HT1080 (cell line): ENCODE measurements around the gene FMN1. TPM values are rescaled to one million over a fixed set of nuclear protein-coding genes. Genes with fewer than 3 reads are reported as not detected.
A peak's percentile ranks its signal among the peaks of the same experiment; 100 is the strongest.

Experiments
- DNase-seq: peaks from one replicate; pipeline ENCODE4 v3.0.0-alpha.2; 2015; ENCODE audit warnings: low read depth
- total RNA-seq: library from RNA; depleted of rRNA; stranded (reverse); fragments of >200 nt; shearing (Covaris generic); gene quantifications from 2 replicates; pipeline ENCODE4 v1.2.3, GENCODE V29; 2014

FMN1 gene
- total RNA-seq, 1 experiment from 2014 or later: 3.8 TPM

DNA sequence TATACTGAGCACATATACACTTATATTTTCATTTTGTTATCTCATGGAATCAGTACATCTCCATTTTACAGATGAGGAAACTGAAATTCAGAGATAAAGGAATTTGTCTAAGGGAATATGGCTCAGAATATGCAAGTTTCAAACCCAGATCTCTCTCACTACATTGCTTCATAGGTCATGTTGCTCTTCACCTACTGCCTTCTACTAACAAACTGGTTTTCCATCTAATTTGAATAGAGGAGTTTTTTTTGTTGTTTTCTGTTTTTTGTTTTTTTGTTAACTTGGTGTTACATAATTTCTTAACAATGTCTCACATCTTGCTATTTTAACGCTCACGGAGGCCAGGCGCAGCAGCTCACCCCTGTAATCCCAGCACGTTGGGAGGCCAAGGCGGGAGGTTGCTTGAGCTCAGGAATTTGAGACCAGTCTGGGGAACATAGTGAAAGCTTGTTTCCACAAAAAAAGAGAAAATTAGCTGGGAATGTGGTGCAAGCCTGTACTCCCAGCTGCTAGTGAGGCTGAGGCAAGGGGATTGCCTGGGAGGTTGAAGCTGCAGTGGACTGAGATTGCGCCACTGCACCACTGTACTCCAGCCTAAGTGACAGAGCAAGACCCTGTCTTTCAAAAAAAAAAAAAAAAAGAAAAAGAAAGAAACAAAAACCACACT, 37.0 kb downstream of the FMN1 start:
- no peak for DNase-seq

DNA sequence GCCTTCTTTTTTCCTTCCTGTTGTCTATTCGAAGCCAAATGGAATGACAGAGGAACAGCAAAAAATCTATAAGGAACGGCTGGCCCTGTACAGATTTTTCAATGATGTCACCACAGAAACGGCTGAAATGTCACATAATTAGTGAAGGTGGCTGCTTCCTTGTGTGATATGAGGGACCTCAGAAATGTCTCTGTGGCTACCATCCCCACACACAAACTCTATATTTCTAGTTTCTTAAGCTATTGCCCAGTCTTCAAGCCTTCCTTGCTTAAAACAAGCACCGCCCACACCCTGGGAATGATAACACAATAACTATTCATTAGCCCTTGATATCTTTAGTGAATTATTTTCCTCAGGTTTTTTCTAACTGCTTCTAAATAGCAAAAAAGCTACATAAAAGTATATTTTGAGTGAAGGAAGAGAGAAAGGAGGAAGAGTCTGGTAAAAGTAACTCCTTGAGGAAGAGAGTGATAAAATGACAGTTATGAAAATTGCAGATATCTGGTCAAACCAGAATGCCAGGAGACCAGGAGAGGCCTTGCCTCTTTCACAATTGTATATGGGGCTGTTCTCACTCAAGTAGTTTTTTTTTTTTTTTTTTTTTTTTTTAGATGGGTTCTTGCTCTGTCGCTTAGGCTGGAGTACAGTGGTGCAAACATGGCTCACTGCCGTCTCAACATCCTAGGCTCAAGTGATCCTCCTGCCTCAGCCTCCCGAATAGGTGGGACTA, 38.7 kb downstream of the FMN1 start:
- DNase-seq: no peak

DNA sequence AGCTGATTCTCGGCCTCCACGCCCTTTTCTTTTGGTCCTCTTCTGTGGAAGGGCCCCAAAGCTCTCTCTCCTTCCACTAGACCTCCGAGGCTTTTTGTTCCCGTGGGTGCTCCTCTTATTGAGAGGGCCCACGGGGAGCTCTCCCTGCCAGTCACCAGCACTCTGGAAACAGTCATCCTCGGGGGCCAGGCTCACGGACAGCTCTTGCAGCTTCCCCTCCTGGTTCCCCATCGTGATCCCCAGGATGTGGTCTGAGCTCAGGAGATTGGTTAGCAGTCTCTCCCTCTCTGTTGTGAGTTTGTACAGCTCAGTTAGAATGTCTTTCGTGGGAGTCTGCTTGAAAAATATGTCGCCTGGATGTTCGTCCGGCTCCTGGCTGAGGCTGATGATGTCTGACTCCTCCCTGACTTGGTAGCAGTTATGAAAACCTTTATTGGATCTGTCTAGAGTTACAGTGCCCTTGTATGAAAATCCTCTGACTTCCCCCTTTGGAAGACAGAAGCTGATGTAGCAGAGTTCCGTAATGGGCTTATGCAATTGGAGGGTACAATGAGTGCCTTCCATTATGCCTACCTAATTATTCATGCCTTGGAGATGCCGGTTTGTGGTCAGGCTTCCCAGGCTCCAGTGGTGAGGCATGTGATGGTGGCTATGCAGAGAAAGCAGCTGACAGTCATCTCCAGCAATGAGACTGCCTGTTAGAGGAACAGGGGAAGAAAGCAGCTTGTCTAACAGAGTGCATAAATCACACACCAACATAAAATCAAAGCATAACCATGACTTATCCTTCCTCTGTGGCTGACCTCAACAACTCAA, 40.0 kb downstream of the FMN1 start:
- DNase-seq: peak; percentile 97

DNA sequence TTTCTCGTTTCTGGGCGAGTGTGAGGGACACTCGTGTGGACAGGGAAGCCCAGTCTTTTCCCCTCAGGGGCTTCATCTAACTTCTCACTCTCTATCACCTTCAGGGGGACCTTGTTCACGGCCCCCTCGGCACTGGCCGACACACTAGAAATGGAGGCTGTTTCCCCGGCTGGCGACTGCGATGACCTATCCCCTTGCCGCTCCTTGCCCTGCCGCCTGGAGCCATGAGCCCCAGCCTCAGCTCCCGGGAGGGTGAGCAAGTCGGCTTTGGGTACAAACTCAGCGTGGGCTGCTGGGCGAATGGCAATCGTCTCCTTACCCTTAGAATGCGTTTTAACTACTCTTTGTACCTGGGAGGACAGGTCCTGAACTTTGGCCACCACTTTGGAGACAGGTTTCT, 41.0 kb downstream of the FMN1 start:
- no peak for DNase-seq

DNA sequence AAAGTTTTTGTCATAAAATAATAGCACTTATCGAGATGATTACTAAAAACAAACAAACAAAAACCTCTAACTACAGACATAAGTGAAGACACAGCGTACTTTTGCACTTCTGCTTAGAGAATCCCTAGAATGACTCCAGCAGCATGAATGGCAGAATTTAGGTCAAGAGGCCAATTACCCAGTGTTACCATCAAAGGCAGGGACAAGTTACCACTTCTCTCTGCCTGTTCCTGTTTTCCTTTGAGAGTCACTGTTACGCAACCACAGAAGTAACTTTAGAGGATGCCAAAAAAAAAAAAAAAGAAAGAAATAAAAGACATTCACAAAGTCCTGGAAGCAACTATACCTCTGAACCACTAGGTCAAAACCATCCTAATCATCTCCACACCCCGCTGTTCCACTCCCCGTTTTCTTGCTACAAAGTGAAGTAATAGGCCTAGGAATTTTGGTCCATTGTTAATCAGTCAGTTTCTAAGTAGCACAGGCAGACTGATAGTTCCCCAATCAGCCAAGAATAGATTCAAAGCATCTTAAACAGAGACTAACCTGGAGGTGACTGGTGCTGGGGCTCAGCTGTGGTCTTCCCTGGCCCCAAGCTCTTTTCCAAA, 41.9 kb downstream of the FMN1 start:
- DNase-seq: no peak

DNA sequence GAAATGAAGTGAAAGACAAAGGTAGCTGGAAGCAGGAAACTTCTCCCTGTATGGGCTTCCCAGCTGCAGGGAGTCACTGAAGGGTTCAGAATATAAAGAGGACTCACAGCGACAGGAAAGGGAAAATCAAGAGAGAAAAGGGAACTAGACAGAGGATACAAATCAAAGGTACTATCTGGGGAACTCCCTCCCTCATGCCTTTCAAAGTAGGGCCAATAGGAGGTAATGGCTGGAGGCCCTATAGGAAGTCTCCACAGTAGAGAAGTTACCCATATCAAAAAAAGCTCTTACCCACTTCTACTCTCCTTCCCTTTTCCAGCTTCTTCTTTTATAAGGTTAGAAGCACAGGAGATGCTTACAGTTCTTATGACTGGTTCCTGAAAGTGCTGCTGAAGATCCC, 43.5 kb downstream of the FMN1 start:
- no peak for DNase-seq

DNA sequence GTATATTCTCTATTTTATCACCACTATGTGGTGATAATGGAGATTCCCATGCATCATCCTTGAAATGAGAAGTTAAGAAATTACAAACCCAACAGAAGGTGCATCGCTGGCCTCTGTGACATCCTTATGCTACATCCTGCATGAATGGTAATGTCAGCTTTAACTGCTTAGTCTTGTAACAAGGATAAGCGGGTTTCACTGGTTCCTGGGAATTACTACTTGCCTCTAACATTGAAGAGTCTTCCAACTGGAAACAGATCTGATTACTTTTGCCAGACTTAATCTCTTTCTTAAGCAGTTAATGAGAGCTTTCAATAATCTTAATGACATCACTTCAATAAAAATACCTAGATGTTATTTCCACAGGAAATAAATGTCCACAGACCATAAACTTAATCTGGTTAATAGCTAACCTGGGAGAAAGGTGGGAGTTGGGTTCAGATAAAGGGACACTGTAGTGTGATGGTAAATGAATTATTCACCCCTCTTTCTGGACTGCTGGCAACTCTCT, 44.0 kb downstream of the FMN1 start:
- DNase-seq: no peak

DNA sequence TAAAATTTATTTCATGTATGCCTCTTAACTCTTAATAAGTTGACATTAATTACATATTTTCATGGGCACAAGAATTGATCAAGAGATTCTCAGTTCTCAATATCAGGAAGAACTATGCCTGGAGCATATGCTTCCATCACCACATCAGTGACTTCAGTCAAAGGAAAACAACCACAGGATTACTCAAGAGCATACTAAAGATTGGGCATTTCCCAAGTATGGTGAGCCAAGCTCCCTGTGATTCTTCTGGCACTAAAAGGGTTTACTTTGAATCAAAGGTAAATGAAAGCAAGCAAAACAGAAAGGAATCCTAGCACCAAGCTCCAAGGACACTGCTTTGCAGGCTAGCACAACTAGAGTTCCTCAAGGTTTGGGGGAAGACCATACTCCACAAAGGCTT, 44.6 kb downstream of the FMN1 start:
- peak; percentile 39 for DNase-seq

DNA sequence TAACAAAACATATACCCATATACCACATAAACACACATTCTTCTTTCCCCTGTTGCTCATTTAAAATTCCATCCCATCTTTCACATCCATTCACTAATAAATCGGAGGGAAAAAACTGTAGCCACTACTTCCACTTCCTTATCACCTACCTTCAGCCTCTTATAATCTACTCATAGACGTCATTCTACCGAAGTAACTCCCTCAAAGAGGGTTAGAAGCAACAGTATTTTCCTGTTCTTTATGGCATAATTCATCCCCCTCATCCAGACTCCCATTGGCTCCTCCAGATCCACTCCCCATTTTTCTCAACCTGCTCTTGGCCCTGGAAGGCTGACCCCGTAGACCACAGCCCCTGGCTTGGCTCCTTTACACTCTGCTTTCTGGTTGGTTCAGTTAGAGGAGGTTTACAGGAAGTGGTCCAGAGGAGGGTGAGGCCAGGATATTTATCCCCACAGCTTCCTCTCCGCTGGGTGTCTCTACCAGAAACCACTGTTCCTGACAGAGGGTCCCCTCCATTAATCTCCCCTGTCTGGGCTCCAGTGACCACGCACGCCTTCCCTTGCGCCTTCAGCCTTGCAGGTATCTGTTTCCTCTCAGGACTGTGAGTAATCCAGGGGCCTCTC, 46.3 kb downstream of the FMN1 start:
- no peak for DNase-seq

DNA sequence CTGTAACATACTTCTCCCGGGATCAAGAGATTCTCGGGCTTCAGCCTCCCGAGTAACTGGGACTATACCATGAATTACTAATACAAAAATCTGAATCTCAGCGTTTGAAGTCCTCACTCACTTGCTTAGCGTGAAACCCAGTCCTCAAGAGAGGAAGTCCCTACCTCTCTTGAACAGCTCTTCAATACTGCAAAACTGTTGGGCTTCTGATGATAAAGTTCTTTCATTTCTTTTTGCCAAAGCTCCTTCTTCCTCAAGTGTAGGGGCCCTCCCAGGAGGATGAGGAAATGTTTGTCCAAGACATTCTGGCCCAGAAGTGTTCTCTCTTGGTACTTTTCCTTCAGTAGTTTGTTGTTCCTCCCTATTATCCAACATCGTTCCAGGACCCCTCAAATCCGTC, 48.5 kb downstream of the FMN1 start:
- DNase-seq: no peak

DNA sequence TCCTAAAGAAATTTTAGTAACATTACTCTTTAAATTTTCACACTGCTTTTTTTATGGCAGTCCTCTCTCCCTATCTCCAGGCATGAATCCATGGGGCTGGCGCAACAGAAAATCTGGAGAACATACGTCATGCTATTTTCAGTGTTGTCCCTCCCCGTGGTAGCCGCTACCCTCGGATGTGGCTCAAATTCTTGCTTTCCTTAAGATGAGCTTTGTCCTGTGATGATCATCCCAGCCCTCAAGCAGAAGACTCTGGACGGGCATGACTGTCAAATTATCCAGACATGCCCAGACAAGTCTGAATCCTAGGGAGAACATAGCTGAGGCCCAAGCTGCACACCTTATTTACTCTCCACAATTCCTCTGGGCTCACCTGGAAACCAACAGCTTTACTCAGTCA, 49.1 kb downstream of the FMN1 start:
- no peak for DNase-seq

DNA sequence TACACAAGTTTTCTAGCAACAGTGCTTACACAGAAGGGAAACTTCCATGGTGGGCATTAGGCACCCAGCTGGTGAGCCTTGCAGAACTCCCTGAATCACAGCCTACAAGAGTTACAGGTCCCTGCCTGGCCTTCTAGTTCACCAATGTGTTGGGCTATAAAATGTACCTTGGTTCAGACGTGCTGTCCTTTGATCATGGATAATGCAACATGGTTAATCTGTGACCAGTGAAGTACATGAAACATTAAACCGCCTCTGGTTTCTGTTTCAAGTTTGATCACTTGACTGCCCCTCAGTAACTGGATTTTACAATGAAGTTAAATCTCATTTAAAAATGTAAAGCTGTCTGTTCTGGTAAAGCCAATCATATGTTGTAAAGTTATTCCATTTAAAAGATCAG, 51.8 kb downstream of the FMN1 start:
- no peak for DNase-seq

DNA sequence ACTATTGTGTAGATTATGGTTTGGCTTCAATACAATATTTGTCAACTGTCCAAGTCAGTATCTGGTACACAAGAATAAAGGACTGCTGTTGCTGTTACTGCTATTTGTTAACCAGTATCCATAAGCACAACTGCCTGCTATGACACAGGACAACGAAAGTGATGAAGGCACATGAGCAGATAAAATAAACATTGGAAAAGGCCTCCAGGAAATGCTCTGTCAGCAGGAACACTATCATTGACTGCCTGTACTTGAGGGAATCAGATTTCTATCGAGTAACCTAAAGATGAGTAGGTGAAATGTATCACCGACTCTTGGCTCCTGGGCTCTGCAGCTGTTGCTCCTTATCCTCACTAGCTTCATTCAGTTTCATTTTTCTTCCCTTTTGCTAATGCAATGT, 56.5 kb downstream of the FMN1 start:
- DNase-seq: no peak

DNA sequence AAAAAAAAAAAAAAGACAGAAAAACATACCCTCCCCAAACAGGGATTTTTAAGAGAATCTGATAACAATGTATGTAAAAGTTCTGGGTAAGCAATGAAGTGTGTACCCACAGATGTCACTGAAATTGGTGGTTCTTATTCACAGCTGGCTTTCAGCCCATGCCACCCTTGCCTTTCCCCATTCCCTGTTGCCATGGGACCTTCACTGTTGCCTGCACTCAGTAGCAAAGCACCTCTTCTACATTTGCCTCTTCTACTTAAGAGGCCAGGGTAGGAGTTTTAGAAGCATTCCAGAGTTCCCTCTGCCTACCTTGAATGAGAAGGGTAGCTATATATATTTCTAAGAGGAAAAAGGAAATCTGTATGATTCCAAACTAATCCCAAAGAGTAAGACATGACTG, 57.4 kb downstream of the FMN1 start:
- DNase-seq: no peak

DNA sequence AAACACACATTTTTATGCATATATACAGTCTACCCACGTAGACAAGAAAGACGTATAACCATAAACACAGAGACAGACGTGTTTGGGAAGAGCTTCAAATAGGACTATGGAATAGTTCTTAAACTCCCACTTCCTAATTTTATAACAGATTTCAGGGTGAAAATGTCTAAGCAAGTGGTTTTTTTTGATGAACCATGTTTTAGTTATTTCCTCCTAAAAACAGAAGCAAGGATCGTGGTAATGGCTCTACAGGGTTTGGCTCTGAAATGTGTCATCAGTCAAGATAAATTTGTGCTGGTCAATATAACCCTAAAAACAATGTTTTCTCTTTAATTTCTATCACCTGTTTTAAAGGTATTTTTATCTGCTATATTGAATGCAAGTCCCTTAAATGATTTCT, 58.2 kb downstream of the FMN1 start:
- peak; percentile 23 for DNase-seq

DNA sequence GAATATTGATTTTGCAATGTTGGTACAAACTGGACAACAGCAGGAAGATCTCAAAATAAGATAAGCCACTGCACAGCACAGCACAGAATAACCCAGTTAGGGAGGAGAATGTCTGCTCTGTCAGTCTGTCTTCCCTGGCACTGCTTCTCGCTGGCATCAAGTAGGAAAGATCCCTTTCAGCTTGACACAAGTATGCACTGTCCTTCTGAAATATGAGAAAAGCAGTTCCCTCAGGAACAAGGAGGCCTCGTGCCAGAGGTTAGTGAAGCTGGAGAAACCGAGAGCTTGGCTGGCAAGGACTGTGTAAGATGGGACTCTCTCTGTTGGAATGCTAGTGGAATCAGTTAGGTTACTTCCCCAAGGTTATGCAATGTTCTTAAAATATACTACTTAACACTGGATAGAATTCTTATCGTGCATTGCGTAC, 59.1 kb downstream of the FMN1 start:
- DNase-seq: no peak

DNA sequence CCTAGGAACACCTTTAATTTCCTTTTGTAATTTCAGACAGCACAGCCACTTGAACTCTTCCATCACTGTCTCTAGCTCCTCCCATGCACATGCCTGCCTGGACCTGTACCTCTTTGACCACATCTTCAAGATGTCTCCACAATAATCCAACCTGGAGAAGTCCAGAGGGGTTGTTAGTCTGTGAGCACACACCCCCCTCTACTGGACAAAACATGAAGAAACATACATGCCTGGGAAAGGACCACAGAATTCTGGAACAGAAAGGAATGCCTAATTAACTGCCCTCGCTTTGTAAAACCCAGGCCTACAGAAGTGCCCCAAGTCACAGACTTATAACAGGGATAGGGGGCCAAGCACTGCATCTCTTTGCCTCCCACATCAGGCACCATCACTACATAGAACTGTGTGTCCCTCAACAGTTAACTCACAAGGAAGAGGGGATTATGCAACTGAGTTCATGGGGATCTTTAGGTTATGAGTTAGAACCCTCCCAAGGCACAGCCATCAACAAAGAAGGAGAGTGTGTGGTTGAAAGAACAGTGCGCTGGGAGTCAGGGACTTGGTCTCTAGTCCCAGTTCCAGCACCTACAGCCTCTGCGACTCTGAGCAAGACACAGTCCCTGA, 61.7 kb downstream of the FMN1 start:
- DNase-seq: peak; percentile 76

DNA sequence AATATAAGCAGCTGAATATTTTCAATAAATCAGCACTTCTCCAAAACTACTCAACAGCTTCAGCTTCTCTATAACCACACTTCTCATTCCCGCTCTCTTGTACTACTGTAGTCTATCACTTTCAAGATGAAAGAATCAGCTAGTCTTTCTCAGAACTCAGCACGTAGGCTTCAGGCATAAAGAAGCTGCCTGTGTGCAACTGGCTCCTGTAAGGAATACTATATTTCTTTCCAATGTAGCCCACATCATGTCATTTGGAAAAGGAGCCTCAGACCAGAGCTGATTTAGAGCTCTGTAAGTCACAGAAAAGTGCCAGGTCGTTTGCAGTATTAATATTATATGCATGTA, 62.3 kb downstream of the FMN1 start:
- no peak for DNase-seq

DNA sequence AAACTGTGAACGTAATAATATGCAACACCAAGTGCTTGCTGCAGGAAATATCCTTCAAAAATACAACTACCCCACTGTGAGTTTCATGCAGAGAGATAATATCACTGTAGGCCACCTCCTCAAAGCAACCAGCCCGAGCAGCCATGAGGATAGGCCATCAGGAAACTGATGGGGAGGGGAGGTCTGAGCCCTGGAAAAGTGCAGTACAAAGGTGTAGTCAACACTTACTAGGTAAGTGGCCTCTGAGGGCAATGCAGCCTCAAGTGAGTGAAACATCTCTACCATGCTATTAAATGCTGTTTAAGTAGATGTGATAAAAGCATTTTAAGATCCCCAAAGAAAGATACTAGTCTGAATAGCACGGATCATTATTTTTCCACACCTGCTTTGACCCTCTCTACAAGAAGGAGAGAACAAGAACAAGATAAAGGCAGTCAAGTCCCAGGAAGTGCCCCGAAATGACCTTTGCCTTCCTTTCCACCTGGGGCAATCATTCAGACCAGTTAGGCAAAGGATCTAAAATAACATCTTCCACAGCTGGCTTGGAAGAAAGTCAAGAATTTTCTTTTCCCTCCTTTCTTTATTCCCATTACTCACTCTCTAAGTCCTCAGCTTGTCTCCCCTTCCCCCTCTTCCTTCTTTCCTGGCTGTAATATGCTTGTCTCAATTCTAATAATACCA, 62.8 kb downstream of the FMN1 start:
- peak; percentile 82 for DNase-seq

DNA sequence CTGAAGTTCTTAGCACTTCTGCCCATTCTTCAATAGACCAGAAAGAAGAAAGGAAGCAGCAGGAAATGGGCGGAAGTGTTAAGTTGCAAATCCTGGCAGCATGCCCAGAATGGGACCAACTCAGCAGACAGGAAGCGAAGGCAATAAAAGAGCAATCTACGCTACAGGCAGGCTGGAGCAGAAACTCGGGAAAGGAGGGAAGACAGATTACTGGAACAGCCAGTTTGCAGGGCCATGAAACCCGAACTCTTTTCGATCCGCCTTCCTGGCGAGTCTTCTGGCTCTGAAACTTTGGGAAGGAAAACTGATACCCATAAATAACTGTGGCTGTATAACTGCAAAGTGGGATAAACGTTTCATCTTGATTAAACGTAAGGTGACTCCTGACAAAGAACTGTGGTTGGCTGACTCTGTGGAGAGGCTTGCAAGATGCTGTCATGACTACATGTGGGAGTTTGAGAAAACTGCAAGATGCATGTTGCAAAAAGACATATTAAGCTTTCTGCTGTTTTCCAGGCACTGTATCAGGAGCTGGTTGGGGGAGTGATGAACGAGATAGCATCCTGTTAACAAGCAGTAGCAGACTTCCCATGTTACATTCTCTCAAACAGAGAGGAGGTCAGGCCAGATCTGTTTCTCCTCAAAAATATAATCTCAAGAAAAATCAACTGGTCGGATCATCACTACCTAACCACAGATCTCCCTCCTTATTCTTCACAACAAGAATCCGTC, 67.8 kb downstream of the FMN1 start:
- DNase-seq: peak; percentile 96
